HG03457 (cell line): Measurements from ENCODE around the gene SPIN1.
A peak's percentile ranks its signal among the peaks of the same experiment; 100 is the strongest.

Source experiments
- ATAC-seq: cut with Tn5 transposase; IDR thresholded peaks from one replicate; pipeline ENCODE4 v1.9.1; 2021; ENCODE audit warnings: moderate number of reproducible peaks; ENCODE audit not compliant: unreplicated experiment

SPIN1 gene

GRCh38 chr9:88387552-88388202 lies 567 bp upstream of the SPIN1 start:
- ATAC-seq: peak; percentile 7

GRCh38 chr9:88388886-88389605 lies 802 bp downstream of the SPIN1 start:
- peak; percentile 24 for ATAC-seq

- no peak for ATAC-seq
Observed at GRCh38 chr9:88390371-88390990, 2.2 kb downstream of the SPIN1 start.

GRCh38 chr9:88391236-88391635 lies 3.0 kb downstream of the SPIN1 start:
- no peak for ATAC-seq

- ATAC-seq: no peak
Observed at GRCh38 chr9:88391921-88392320, 3.7 kb downstream of the SPIN1 start.

- ATAC-seq: no peak
Observed at GRCh38 chr9:88392549-88392948, 4.3 kb downstream of the SPIN1 start.

GRCh38 chr9:88396836-88397577 lies 8.8 kb downstream of the SPIN1 start:
- no peak for ATAC-seq

- ATAC-seq: no peak
Observed at GRCh38 chr9:88398016-88398415, 9.8 kb downstream of the SPIN1 start.

GRCh38 chr9:88399966-88400365 lies 11.7 kb downstream of the SPIN1 start:
- ATAC-seq: no peak

GRCh38 chr9:88403340-88403739 lies 15.1 kb downstream of the SPIN1 start:
- ATAC-seq: no peak

GRCh38 chr9:88406051-88406450 lies 17.8 kb downstream of the SPIN1 start:
- no peak for ATAC-seq

- no peak for ATAC-seq
Observed at GRCh38 chr9:88411471-88411870, 23.2 kb downstream of the SPIN1 start.

GRCh38 chr9:88414298-88414697 lies 26.1 kb downstream of the SPIN1 start:
- no peak for ATAC-seq

GRCh38 chr9:88418025-88418424 lies 29.8 kb downstream of the SPIN1 start:
- no peak for ATAC-seq

GRCh38 chr9:88418715-88419540 lies 30.7 kb downstream of the SPIN1 start:
- no peak for ATAC-seq

GRCh38 chr9:88420227-88420626 lies 32.0 kb downstream of the SPIN1 start:
- no peak for ATAC-seq

- no peak for ATAC-seq
Observed at GRCh38 chr9:88421348-88421747, 33.1 kb downstream of the SPIN1 start.

GRCh38 chr9:88425538-88425950 lies 37.3 kb downstream of the SPIN1 start:
- ATAC-seq: no peak

GRCh38 chr9:88426651-88427050 lies 38.4 kb downstream of the SPIN1 start:
- ATAC-seq: no peak

- no peak for ATAC-seq
Observed at GRCh38 chr9:88429595-88430430, 41.6 kb downstream of the SPIN1 start.
